ENCODE measurements around the gene CFAP90.

Gene CFAP90

DNA sequence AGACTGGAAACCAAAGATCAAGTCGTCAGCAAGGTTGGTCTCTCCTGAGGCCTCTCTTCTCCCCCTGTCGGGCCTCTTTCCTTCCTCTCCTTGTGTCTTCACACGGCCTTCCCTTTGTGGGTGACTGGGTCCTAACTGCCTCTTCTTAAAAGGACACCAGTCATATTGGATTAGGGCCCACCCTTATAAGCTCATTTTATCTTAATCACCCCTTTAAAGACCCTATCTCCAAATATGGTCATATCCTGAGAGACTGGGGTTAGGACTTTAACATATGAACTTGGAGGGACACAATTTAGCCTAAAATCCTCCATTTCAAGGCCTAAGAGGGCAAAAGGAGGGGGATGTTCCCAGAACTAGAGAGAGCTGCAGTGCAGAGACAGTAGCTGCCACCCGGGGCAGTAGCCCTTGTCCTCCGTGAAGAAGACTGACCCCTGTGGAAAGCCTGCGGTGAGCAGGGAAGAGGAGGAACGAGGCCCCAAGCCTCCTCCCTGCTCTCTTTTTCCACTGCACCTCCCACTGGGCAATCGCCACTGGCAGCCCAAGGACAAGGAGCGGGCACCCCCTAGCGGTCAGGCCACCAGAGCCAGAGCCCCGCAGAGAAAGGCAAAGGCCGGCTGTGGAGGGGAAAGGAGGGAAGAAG, 34.9 kb downstream of the CFAP90 start:
- FAIRE-seq = no peak

DNA sequence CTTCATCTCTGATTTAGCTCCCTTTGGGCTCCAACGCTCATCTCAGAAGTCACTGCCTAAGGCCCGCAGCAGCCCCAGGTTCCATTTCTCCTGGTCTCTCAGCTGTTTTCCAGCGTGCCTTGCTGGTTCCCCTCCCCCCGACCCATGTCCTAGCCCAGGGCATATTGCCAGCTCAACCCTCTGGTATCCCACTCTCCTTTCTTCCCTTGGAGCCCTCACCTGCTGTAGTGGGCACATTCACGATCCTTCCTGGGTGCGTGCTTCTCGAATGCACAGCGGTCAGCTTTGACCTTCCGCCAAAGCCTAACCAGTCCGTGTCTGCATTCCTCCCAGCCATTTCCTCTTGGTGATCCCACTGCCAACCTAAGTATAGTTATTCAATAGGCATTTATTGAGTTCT, 36.1 kb downstream of the CFAP90 start:
- FAIRE-seq = no peak

DNA sequence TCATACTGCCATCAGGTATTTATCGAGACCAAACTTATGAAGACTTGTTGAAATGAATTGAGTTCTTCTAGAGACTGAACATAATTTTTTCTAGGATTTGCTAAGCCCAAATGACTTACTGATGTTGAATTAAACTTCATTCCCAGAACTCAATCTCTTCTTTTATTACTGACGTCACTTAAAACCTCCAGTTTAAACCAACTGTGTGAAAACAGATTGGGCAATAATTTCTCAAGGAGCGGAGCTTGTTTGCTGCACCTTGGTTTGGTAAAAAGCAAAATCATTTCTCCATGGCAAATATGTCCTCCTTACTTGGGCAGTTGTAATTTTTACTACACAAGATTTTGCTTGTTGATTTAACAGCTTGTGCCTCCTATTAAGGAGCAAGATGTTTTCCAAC, 37.4 kb downstream of the CFAP90 start:
- FAIRE-seq = no peak

DNA sequence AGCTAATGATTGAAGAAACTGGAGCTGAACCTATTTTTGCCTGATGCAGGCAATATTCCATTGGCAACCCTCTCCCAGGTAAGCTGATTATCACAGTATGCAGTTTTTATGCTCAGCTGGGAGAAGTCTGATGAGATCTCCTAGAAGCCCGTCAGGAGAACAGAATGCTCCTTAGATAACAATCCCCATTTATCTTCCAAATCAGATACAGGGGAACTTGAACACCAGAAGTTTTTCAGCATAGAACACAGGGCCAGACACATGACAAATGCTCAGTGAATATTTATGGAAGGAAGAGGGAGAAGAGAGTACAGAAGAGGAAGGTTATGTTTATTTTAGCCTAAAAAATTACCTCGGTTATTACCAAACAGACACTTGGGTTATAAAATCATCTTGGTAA, 37.9 kb downstream of the CFAP90 start:
- FAIRE-seq = no peak

DNA sequence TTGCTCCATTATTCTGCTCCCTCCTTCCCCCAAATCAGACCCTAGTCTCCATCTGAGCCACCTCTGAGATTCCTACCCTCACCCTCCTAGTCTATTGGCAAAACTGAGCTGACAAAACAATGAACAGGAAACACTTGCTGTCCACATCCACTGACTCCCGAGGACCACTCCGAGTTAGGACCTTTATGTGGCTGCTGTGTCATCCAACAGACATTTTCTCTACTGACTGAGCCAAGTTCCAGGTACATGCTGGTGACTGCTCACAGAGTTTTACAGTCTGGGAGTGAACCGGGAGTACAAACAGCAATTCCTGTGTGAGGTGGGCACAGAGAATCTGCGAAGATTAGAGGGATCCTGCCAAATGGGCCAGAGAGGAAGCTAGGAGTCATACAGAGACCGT, 39.2 kb downstream of the CFAP90 start:
- no peak for FAIRE-seq

DNA sequence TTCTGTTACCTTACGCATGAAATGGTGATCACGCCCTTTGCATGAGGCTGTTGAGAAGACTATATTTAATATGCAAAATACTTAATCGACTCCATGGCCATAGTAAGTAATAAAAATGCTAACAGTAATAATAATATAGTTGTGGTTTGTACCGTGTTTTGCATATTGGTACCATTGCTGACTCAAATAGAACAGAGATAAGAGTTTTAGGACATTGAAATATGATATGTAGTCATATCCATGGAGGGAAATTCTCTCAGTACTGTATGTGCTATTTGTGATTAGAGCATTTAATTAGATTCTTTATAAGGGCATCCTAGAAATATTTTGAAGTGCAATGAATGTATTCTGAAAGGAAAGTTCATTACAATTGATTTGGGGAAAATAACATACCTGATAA, 41.9 kb downstream of the CFAP90 start:
- no peak for FAIRE-seq

DNA sequence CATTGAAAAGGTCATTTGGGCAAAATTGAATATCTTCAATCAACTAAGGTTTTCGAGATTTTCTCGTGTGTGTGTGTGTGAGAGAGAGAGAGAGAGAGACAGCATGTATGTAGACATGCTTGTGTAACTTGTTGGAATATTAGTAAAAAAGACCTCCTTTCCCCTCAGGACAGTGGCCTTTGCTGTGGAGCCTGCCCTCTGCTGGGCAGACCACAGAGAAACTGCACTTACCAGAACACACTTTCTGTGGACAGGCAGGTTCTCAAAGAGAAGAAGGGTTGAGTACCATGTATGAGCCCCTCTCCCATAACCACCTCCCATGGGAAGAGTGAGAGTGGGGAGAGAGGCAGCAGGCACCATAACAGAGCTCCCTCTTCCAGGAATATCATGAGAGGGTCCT, 45.6 kb downstream of the CFAP90 start:
- FAIRE-seq = no peak

DNA sequence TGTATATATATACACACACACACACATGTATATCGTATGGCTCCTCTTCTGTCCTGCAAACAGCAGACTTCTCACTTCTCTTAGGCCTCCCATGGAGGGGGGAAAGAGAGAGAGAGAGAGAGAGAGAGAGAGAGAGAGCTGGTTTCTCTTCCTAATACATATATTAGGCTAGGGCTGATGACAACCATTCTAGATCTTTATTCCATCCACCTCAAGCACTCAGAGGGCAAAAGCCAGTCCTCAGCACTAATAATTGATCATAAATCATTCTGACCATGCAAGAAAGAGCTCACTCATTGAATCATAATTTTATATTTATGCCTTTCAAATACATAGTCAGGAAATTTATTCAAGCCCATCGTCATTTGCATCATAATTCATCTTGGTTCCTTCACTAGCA, 47.0 kb downstream of the CFAP90 start:
- FAIRE-seq = no peak

DNA sequence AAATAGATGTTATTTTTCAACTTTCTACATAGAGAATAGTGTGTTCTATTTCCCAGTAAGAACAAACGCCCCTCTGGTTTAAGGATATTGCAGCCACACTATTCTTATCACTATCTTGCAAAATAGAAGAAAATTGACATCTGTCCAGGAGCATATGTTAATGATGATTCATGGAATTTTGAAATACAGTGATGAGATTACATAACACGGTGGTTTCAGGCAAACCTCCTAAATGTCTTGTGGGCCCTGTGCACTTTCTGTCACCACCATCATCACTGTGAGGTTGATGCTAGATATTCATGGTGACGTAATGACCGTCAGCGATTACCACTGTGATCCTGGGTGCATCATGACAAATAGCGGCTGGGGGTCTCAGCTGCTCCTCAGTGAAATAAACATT, 48.1 kb downstream of the CFAP90 start:
- no peak for FAIRE-seq

DNA sequence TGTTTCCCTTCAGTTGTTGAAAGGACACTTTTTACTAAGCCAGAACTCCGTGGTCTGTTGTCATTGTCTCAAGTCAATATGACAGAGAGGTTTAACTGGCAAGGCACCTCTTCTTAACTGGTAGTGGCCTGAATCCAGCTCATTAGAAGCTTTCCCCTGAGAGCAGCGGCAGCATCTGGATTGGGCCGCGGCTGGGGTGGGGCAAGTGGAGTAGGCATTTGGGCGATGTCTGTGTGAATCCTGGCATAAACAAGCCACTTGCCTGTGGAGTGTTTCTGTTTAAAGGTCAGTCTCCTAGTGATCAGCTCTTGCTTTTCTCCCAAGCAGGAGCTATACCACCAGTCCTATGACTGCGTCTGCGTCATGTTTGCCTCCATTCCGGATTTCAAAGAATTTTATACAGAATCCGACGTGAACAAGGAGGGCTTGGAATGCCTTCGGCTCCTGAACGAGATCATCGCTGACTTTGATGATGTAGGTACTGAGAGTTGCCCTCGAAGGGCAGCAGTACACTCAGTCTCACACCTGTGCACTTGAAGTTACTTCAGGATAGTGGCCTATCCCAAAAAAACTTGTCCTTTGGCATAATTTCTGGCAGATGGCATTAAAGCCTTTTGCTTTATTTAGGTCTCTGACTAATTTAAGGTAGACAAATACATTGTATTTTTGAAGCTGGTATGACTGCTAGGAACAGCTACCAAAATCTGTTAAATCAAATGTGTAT, 48.9 kb downstream of the CFAP90 start:
- FAIRE-seq = no peak

DNA sequence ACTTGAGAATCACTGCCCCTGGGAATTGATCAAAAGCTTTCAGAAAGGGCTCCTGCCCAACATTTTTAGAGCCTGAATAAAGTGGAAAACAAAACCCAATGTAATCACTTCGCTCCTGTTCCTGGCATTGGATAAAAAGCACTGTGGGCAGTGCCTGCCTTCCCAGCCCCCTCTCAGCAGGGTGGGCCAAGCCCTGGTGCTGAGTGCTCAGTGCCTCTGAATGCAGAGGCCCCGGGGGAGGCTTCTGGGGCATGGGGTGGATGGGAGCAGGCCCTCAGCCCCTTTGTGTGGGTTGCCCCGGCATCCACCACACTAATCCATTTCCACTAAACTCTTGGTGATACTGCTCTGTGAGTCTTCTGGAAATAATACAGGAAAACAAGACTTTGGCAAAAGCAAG, 55.6 kb downstream of the CFAP90 start:
- FAIRE-seq = no peak

DNA sequence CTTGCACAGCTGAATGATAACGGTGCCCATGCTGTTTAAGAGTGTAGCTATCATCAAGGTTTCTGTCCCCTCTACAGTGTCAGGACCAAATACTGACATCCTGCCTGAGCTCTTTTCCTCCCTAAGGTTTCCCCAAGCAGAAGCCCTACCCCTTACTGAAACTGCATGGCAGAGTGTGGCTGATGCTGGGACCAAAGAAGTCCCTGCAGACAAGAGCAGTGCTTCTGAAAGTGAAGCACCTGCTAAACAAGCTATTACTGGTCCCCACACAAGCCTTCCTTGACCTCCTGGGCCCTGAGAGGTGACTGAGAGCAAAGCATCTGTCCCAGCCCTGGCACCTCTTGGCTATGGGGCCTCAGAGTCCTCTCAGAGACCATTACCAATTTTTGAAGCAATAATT, 56.1 kb downstream of the CFAP90 start:
- FAIRE-seq = no peak

DNA sequence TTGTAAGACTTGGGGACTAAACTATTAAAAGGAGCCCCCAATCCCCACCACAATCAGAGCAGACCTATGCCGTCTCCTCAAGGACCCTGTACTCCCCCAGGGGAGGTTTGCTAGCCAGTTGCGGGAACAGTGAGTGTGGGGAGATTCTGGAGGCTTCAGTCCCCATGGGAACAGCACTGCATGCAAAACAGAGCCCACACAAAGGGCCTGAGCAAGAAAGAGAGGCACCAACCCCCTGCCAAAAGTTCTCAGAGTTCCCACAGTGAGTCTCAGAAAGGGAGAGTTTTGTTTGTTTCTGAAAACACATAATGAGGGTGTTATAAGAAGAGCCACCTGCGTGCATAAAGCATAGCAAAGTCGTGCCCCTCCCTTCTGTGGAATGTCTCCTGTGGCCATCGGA, 56.6 kb downstream of the CFAP90 start:
- no peak for FAIRE-seq

DNA sequence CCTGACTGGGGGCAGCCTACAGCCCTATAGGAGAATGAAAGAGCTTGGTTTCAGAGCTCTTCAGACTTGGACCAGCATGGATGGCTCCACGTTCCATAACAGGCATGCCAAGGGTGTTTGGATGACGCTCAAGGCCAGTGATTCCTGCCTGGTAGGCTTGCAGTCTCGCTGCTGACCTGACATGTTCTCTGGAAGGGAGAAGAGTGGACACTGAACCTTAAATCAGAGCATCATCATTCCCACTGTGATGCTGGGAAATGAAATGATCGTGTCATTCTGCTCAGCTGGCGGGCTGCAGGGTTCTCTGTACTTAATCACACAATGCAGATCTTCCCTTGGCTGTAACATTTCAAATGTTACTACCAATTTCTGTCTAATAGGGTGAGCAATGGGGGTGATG, 57.0 kb downstream of the CFAP90 start:
- FAIRE-seq = no peak

DNA sequence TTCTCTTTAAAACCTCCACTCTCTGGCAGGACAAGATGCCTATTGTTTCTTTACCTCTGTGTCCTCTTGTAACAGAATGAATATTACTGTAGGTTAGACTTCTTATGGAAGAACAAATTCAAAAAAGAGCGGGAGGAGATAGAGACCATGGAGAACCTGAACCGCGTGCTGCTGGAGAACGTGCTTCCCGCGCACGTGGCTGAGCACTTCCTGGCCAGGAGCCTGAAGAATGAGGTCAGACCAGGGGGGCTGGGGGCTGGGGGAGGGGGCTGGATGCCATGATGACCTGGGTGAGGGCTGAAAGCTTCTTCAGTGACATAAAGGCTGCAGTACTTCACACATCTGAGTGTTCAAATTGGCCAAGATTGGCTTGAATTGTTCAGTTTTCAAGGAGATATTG, 61.4 kb downstream of the CFAP90 start:
- FAIRE-seq = no peak

DNA sequence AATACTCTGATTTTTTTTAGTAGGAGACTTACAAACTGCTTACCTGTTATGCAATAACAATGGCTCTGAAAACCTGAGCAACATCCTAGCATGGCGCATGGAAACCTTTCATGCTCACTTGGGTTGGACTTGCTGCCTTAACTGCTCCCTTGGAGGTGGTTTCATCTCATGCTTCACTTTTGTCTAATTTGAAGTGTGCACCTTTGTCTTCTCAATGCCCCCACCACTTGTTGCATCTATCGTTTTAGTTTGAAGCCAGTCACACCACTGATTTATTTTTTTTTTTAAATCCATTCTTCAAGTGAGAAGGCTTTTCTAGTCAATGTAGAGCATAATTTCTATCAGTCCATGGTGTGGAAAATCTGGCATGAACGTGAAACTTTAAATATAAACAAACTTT, 63.2 kb downstream of the CFAP90 start:
- FAIRE-seq = no peak

DNA sequence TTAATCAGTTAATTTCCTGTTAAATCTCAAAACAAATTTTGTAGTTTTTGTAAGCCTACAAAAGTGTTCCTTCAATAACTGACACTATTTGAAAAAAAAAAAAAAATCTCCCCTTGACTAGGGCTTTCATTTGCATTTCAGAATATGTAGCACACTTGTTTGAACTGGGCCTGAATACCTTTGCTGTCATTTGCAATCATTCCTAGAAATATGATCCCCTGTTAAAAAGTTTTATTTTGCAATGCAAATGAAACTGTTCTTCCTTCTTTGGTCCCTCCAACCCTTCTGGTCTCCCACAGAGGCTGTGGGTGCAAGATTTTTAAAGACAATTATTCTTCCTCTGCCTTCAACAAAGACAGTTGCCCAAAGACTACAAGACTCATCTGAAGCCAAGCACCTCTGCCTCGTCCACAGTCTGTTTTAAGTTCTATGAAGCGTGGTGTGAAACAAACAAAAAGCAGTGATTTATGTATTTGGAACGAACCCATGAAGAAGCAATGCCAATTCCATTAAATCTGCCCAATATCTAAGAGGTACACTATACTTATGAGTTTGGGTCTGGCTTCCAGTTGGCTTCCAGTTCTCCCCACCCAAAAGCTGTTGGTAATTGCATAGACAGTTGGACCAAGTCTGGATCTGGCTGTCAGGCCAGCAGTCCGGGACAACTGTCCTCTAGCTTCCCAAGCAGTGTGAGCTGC, 66.1 kb downstream of the CFAP90 start:
- FAIRE-seq = no peak

DNA sequence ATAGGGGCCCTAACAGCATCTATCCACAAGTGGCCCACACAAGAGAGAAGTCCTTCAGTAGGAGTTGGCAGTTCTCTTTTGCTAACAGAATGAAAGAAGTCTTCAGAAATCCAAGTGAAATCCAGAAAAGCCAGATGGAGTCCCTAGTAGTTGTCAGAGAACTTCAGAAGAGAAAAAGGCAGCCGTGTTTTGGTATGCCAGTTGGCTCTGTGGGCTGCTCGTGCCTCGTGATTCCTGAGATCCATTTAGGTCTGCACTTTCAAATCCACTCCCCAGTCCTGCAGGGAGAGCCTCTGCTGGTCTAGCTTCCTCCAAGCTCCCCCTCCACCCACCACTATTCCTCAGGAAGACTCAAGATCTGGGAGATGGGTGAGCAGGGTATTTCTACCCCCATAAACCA, 69.0 kb downstream of the CFAP90 start:
- FAIRE-seq = no peak
